Middle frontal gyrus (tissue), 1 donor: Measurements from ENCODE around the gene THAP7.
"Not testable (repeated sequence)": the region's sequence is repeated elsewhere in the genome, so short reads cannot be mapped to it uniquely, and the experiment has no call there.

ENCODE experiments used
- DNase-seq: peaks from one replicate; pipeline ENCODE4 v3.0.0-alpha.2; 2015; ENCODE audit warnings: low spot score; ENCODE audit errors: extremely low spot score

THAP7 gene

GRCh38 chr22:21001601-21002325 lies at the start of gene THAP7:
TSS of gene THAP7 (minus strand) at chr22:21002118. CDS start at chr22:21001911, 207 bp downstream.
- DNase-seq = peak; percentile 94

- DNase-seq = no peak
Observed at GRCh38 chr22:21051145-21051830, 49.4 kb upstream of the THAP7 start.

- not testable (repeated sequence) for DNase-seq
Observed at GRCh38 chr22:21048965-21049364, 47.0 kb upstream of the THAP7 start.

- DNase-seq = not testable (repeated sequence)
Observed at GRCh38 chr22:21048448-21048847, 46.5 kb upstream of the THAP7 start.

- no peak for DNase-seq
Observed at GRCh38 chr22:21047730-21048129, 45.8 kb upstream of the THAP7 start.

- no peak for DNase-seq
Observed at GRCh38 chr22:21047035-21047661, 45.2 kb upstream of the THAP7 start.

- DNase-seq = peak; percentile 83
Observed at GRCh38 chr22:21045585-21046294, 43.8 kb upstream of the THAP7 start, which contains the start of gene LRRC74B. TSS of gene LRRC74B (plus strand) at chr22:21045946. CDS start at chr22:21045987, 41 bp downstream.

GRCh38 chr22:21044931-21045584 lies 43.1 kb upstream of the THAP7 start:
- no peak for DNase-seq

GRCh38 chr22:21043860-21044535 lies 42.1 kb upstream of the THAP7 start:
- DNase-seq = no peak

GRCh38 chr22:21042978-21043859 lies 41.3 kb upstream of the THAP7 start:
- DNase-seq = no peak

GRCh38 chr22:21041937-21042336 lies 40.0 kb upstream of the THAP7 start:
- no peak for DNase-seq

- not testable (repeated sequence) for DNase-seq
Observed at GRCh38 chr22:21039158-21039557, 37.2 kb upstream of the THAP7 start.

GRCh38 chr22:21038405-21038804 lies 36.5 kb upstream of the THAP7 start:
- DNase-seq = no peak

- DNase-seq = no peak
Observed at GRCh38 chr22:21034989-21035388, 33.1 kb upstream of the THAP7 start.

GRCh38 chr22:21033895-21034294 lies 32.0 kb upstream of the THAP7 start:
- no peak for DNase-seq

- no peak for DNase-seq
Observed at GRCh38 chr22:21032868-21033688, 31.2 kb upstream of the THAP7 start.

GRCh38 chr22:21032037-21032867 lies 30.3 kb upstream of the THAP7 start, which contains the start of gene SLC7A4:
TSS of gene SLC7A4 (minus strand) at chr22:21032561. CDS start at chr22:21031812, 749 bp downstream.
- DNase-seq = no peak
